Urinary bladder (tissue), 4 donors: ENCODE data around the gene ENOX1. TPM values are rescaled to one million over a fixed set of nuclear protein-coding genes. Genes with fewer than 3 reads are reported as not detected.

Source experiments
- DNase-seq: peaks from one replicate; pipeline ENCODE4 v3.0.0-alpha.2; 2015; ENCODE audit errors: extremely low spot score
- H3K27ac ChIP-seq: one replicate; pipeline ENCODE4 v1.5.1; 2013; ENCODE audit warnings: low read depth, mild to moderate bottlenecking, moderate library complexity
- H3K36me3 ChIP-seq: one replicate; pipeline ENCODE4 v1.6.1; 2013; ENCODE audit warnings: mild to moderate bottlenecking, moderate library complexity; ENCODE audit not compliant: insufficient read depth
- H3K4me1 ChIP-seq: one replicate; pipeline ENCODE4 v1.6.1; 2013; ENCODE audit warnings: mild to moderate bottlenecking, moderate library complexity; ENCODE audit not compliant: insufficient read depth
- H3K4me3 ChIP-seq: one replicate; pipeline ENCODE4 v1.5.1; 2013; ENCODE audit warnings: low read depth, low read length
- WGBS: extraction: QIAGEN DNeasy Blood & Tissue Kit; methylation state at CpG from one replicate; pipeline ENCODE4 v1.1.7; 2013; 5-methylcytosine and 5-hydroxymethylcytosine counted together
- polyA plus RNA-seq: library from polyadenylated mRNA; stranded (reverse); fragments of 200-250 nt; gene quantifications from one replicate; pipeline ENCODE4 v1.2.3, GENCODE V29; 2013
- total RNA-seq: library from RNA; depleted of rRNA; stranded (reverse); fragments of >200 nt; gene quantifications from one replicate; pipeline ENCODE4 v1.2.3, GENCODE V29; 2014
- donor health status: healthy with polysubstance abuse.
- donor health status: healthy.

ENOX1 gene
- total and polyA plus RNA-seq, 2 donors = 4.3 to 17.6 TPM

DNA sequence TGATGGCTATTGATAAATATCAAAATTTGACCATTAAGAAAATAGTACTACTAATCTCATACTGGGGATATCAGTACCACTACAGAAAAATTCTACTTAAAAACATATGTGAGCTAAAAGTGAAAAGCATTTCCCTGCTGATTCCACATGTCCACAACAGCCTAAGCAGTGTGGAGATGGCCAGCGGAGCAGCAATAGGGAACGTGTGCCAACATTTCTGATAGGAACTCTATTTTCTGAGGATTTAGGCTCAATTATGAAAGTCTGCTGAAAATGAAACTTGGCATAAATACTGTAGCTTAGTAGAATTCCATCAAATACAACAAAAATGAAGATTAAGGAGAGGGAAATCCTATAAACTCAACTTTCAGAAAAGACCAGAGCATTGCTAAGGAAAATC lies 311.6 kb downstream of the ENOX1 start:
- Histone ChIP-seq H3K27ac (no peak overlapping the region), H3K36me3 (no peaks in the 10 kb centered on the region), H3K4me3 (no peak overlapping the region), H3K4me1 (no peaks in the 10 kb centered on the region)
- DNase-seq = peak; percentile 7
- WGBS = 61% methylated on average over 2 of the region's 2 CpGs

DNA sequence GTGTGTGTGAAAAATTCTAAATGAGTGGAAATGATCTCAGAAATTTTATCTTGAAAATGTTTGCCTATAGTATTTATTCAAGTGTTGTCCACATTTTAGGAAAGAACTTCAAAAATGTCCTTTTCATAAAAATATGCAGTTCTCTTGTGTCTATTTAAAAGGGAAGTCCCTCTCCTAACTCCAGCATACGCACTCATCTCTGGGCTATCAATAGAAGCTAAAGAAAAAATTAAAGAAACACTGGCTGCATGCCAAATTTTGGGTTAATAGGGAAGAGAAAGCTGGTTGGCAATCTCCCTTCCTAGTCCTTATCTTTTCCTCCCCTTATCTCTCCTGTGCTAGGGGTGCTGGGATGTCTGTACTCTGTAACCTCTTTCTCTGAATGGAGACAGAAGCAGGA lies 313.3 kb downstream of the ENOX1 start:
- no peak for DNase-seq
- Histone ChIP-seq H3K4me1 (no peaks in the 10 kb centered on the region), H3K27ac (no peak overlapping the region), H3K36me3 (no peaks in the 10 kb centered on the region), H3K4me3 (no peak overlapping the region)
- 63% methylated on average over 1 of the region's 1 CpG for WGBS

DNA sequence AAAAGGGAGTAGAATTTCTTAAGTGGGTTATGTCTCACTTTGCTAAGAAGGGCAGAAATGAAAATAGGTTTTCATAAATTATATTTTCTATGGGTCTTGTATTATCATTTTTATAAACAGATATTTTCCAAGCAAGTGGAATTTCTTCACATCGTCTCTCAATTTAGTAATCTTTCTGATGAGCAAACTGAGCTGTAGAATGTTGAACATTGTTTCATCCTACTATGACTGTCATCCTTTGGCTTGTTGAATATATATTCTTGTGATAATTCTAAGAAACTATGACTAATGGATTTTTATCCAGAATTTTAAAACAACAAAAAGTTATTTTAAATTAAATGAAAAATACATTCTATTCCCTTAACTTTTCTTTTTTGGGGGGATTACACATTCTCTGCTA lies 313.8 kb downstream of the ENOX1 start:
- H3K27ac ChIP-seq = no peak overlapping the region
- 69% methylated on average over 1 of the region's 1 CpG for WGBS

DNA sequence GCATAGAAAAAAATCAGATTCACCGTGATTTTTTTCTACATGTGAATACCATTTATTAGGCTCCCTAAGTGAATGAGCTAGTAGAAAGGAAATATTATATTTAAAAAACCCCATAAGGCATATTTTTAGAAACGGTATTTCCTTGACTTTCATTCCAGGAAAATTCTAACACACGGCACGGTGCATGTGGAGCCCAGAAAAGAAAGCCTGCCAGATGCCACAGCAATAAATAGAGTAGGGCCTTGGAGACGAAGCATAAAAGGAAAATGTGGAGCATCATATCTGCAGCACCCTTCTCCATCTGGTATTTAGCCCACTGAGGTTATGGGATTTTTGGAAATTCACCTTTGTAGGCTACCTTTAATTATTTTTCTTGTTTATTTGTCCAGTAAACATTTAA lies 314.4 kb downstream of the ENOX1 start:
- no peak for DNase-seq
- Histone ChIP-seq H3K4me3 (no peak overlapping the region), H3K36me3 (no peaks in the 10 kb centered on the region), H3K4me1 (no peaks in the 10 kb centered on the region), H3K27ac (no peak overlapping the region)
- 26% methylated on average over 5 of the region's 5 CpGs for WGBS

More for the DNA sequence above, 313.8 kb downstream of the ENOX1 start:
- no peak for DNase-seq
- Histone ChIP-seq H3K4me1 (no peaks in the 10 kb centered on the region), H3K4me3 (no peak overlapping the region), H3K36me3 (no peaks in the 10 kb centered on the region)

DNA sequence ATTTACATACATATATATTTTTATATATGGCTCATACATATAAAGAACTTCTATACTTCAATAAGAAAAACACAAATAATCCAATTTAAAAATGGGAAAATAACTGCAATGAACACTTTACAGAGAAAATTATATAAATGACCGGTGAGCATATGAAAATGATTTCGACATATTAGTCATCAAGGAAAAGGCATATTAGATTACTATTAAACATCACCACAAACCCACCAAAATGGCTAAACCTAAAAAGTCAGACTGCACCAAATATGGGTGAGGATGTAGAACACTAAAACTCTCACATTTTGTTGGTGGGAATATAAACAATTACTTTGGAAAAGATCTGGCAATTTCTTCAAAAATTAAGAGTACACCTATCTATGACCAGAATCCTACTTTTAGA lies 316.2 kb downstream of the ENOX1 start:
- DNase-seq = no peak
- Histone ChIP-seq H3K36me3 (no peaks in the 10 kb centered on the region), H3K27ac (no peak overlapping the region), H3K4me1 (no peaks in the 10 kb centered on the region), H3K4me3 (no peak overlapping the region)
- 96% methylated on average over 2 of the region's 2 CpGs for WGBS

DNA sequence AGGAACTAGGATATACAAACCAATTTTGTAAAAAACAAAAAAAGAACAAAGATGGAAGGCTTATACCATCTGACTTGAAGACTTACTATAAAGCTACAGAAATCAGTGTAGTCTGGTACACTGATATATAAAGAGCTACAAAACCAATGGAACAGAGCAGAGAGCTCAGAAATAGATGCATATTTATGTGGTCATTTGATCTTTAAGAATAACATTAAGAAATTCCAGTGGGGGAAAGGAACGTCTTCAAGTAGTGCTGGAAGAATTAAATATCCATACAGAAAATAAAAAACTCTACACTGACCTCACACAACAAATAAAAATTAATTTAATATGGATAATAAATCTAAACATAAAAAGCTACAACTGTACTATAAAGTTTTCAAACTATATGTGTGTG lies 317.0 kb downstream of the ENOX1 start:
- Histone ChIP-seq H3K36me3 (no peaks in the 10 kb centered on the region), H3K27ac (no peak overlapping the region), H3K4me3 (no peak overlapping the region), H3K4me1 (no peaks in the 10 kb centered on the region)
- no peak for DNase-seq
- 84% methylated on average over 1 of the region's 1 CpG for WGBS

DNA sequence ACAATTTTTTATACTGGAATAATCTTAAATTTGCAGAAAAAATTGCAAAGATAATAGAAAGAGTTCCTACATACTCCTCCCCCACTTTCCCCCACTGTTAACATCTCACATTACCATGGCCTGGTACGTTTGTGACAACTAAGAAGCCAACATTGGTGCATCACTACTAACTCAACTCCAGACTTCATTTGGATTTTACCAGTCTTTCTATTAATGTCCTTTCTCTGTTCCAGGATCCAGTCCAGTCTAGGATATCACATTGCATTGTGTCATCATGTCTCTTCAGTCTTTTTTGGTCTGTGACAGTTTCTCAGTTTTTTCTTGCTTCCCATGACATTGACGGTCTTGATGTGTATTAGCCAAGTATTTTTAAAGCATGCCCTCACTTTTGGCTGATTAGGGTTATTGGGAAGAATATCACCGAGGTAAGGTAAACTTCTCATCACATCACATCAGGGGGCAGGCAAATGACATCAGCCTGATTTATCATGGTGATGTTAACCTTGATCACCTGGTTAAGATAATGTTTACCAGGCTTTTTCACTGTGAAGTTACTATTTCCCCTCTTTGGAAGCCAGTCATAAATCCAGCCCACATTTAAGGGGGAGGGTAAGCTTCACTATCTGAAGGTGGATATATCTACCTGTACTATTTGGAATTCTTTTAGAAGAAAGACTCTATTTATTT lies 322.1 kb downstream of the ENOX1 start:
- H3K4me1 ChIP-seq = no peaks in the 10 kb centered on the region
- DNase-seq = no peak
- H3K36me3 ChIP-seq = no peaks in the 10 kb centered on the region
- H3K4me3 ChIP-seq = no peak overlapping the region
- WGBS = 90% methylated on average over 3 of the region's 3 CpGs
- H3K27ac ChIP-seq = no peak overlapping the region

DNA sequence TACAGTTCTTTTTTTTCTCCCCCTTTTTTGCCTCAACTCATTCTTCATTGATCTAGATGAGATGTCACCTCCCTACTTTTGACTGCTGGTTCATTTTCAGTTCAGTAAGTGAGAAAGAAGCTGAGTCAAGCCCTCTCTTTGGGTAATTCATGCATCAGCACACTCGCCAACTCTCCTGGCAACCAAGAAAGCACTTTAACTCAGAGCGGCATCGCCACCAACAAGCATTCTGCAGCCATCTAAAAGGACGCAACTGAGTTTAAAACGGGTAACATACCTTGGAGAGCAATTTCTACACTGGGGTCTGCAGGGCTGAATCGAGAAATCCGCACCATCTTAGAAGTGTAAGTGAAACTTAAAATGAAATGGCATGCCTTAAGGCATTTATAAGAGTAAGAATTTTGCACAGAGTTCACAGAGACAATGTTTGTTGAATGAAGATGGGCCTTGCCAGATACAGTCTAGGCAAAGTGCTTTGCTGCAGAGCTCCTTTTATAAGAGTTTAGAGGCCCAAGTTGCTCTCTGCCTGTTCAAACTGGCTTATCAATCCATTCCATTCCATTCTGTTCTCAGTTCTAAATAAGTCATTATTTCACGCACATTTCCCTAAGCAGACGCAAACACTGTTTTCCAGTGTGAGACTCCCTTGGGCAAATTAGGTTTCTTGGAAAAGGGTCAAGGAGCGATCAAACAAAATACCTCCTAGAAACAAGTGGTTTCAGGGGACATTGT lies 338.0 kb downstream of the ENOX1 start:
- Histone ChIP-seq H3K4me1 (no peaks in the 10 kb centered on the region), H3K27ac (no peak overlapping the region), H3K36me3 (no peaks in the 10 kb centered on the region), H3K4me3 (no peak overlapping the region)
- no peak for DNase-seq
- 89% methylated on average over 10 of the region's 10 CpGs for WGBS

DNA sequence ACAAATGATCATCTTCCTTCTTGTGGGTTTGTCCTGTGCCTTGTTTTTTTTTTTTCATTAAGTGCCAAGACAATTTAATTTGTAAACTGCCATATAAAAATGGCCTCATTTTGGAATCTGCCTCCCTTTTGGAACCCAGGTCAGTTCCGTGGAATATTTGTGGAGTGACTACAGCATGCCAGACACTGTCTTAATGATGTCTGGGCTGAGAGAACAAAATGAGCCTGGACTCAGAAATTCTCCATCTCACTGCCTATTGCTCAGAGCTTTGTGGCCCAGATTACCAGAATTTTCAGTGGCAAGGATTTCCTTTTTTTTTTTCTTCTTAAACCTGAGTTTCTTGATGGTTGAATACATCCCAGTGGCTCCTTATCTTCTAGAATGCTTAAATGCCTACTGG lies 340.6 kb downstream of the ENOX1 start:
- no peak overlapping the region for H3K4me3 ChIP-seq
- no peak for DNase-seq
- no peaks in the 10 kb centered on the region for H3K36me3 ChIP-seq
- 66% methylated on average over 1 of the region's 1 CpG for WGBS
- no peaks in the 10 kb centered on the region for H3K4me1 ChIP-seq
- H3K27ac ChIP-seq = no peak overlapping the region

DNA sequence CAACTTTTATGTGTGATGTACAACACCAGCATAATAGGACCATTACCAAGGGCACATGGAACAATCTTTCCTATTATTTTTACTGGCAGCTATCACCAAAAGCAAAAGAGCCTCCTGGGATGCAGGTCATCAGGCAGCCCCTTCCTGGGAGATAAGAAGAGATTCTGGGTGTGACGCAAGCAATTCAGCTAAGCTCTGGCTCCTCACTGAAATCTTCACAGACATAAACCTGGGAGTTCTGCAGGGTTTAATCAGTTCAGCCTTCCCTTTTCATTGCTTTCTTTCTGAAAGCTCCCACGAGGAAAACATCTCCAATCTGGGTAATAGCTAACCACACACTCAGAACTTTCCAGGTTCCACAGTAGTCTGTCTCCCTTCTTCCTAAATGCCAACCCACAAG lies 341.1 kb downstream of the ENOX1 start:
- H3K27ac ChIP-seq = no peak overlapping the region

DNA sequence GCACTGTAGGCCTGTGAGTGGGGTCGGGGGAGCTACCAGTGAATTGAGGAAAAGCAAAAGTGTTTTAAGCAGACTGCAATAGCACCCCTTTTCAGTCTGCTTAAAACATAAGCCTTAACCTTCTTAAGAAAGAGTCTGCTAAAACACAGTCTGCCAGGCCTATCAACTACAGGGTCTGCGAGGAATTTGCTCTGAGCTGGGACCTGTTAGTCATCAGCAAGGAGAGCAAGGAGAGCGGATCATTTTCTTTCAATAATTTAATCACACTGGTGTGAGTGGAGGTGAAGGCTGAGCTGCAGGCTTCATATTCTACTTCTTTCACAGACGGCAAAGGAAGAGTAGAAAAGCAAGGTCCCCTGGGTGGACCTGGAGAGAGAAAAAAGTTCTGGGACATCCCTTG lies 342.7 kb downstream of the ENOX1 start:
- H3K4me3 ChIP-seq = no peak overlapping the region
- H3K4me1 ChIP-seq = no peaks in the 10 kb centered on the region
- 91% methylated on average over 4 of the region's 4 CpGs for WGBS
- no peak overlapping the region for H3K27ac ChIP-seq
- no peaks in the 10 kb centered on the region for H3K36me3 ChIP-seq
- no peak for DNase-seq

More for the DNA sequence above, 341.1 kb downstream of the ENOX1 start:
- no peak for DNase-seq
- WGBS = 75% methylated on average over 2 of the region's 2 CpGs
- no peaks in the 10 kb centered on the region for H3K4me1 ChIP-seq
- H3K4me3 ChIP-seq = no peak overlapping the region
- no peaks in the 10 kb centered on the region for H3K36me3 ChIP-seq

DNA sequence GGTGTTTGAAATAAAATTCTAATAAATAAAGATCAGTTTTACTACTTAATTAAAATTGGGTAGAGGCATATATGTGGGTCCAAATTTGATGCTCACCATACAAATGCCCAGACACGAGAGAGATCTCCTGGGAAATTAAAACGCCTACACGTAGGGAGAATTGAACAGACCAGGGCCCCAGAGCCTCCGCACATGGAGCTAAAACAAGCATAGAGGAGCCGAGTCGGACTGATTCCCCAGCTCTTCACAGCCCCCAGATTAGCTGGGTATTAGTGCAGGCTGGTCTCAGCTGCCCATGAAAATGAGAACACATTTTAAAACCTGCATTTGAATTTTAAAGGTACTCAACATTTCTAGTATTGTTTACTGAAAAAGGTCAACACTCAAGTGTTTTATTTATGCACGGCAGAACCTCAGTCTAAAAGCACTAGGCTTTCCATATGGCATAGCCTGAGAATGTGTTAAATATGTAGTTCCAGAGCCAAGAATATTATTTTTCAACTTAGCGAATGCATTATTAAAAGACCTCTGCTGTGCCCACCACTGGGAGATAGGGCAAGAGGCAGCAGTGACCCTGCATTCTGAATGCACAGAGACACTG lies 344.8 kb downstream of the ENOX1 start:
- Histone ChIP-seq H3K36me3 (no peaks in the 10 kb centered on the region), H3K4me3 (no peak overlapping the region), H3K4me1 (no peaks in the 10 kb centered on the region), H3K27ac (no peak overlapping the region)
- WGBS = 84% methylated on average over 8 of the region's 8 CpGs
- DNase-seq = no peak

DNA sequence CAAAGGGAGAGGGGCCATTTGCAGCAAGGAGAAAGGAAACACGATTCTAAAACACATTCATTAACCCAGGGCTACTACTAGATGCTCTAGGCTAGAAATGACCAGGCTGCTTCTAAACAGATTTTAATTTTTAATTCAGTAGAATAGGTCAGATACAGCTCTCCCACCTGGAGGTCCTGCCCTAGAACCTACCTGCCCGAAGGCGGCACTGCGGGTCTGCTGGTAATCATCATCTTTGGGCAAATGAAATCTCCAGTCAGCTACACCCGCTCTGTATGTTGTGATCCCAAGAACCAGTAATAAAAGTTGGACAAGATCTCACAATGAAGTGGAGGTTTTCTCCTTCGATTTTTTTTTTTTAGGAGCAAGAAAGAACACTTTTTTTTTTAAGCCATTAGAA lies 345.3 kb downstream of the ENOX1 start:
- Histone ChIP-seq H3K36me3 (no peaks in the 10 kb centered on the region), H3K4me3 (no peak overlapping the region), H3K4me1 (no peaks in the 10 kb centered on the region), H3K27ac (no peak overlapping the region)
- DNase-seq = no peak
- 80% methylated on average over 6 of the region's 6 CpGs for WGBS

DNA sequence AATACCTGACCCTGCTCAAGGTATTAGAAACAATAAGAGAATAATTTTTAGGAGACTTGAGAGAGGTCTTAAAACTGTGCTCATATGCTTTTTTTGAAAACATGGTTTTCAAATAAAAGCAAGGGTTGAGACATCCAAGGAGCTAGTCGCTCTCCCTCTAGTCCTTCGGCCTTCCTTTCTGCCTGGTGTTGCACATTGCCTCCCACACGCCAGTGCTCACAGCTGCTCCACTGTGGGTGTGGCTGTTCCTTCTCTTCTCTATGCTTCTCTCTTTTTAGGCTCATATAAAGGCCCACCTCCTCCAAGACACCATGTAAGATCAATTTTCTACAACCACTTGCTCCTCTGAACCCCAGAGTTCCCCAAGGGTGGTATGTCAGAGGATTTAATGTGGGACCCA lies 352.6 kb downstream of the ENOX1 start:
- WGBS = 90% methylated on average over 3 of the region's 3 CpGs
- DNase-seq = no peak
- H3K4me1 ChIP-seq = no peaks in the 10 kb centered on the region

More for the DNA sequence above, 352.6 kb downstream of the ENOX1 start:
- H3K27ac ChIP-seq = no peak overlapping the region
- H3K36me3 ChIP-seq = no peaks in the 10 kb centered on the region
- no peak overlapping the region for H3K4me3 ChIP-seq
